PC-3 (cell line): ENCODE data around the gene TNFRSF25.

Experiments
- EZH2phosphoT487 ChIP-seq: fragments of 300-600 bp; sonication (generic); IDR thresholded peaks from 2 replicates; pipeline ENCODE4 v1.6.1; 2018; ENCODE audit warnings: mild to moderate bottlenecking, antibody characterized with exemption, low read length, borderline replicate concordance
- TF ChIP-seq, protein P1 (sequence below): fragments of 300-600 bp; sonication (generic); conservative IDR thresholded peaks from 2 replicates; pipeline ENCODE4 v1.5.1; 2017; ENCODE audit warnings: antibody characterized with exemption, low read depth, mild to moderate bottlenecking, low read length

GRCh38 chr1:6417961-6418667 lies 47.9 kb downstream of the TNFRSF25 start:
- TF ChIP-seq, protein P1, sequence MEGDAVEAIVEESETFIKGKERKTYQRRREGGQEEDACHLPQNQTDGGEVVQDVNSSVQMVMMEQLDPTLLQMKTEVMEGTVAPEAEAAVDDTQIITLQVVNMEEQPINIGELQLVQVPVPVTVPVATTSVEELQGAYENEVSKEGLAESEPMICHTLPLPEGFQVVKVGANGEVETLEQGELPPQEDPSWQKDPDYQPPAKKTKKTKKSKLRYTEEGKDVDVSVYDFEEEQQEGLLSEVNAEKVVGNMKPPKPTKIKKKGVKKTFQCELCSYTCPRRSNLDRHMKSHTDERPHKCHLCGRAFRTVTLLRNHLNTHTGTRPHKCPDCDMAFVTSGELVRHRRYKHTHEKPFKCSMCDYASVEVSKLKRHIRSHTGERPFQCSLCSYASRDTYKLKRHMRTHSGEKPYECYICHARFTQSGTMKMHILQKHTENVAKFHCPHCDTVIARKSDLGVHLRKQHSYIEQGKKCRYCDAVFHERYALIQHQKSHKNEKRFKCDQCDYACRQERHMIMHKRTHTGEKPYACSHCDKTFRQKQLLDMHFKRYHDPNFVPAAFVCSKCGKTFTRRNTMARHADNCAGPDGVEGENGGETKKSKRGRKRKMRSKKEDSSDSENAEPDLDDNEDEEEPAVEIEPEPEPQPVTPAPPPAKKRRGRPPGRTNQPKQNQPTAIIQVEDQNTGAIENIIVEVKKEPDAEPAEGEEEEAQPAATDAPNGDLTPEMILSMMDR, result no peak
- no peak for TF ChIP-seq EZH2phosphoT487
